LNCAP (cell line): ENCODE data around the gene OR7G1.

ENCODE experiments used
- TF ChIP-seq, protein P1 (sequence below): fragments of 450-650 bp; IDR thresholded peaks from 2 replicates; pipeline ENCODE4 v1.5.1; 2017; ENCODE audit warnings: mild to moderate bottlenecking

Gene OR7G1

DNA sequence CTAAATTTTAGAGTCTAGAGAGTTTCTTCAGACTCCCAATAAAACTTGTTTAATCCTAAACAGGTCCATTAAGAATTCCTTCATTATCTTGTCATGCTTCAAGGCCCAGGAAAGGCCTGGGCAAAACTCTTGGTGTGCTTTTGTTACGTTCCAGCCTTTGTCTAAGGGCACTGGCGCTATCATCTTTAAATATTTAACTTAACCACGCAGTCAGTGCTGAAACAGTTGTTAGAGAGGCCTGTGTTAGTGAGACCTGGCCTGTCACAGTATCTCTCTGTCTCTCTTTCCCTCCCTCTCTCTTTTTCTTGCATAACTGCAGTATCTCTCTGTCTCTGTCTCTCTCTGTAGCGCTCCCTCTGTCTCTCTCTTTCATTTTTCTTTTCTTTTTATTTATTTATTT is 36.9 kb downstream of the OR7G1 start:
- TF ChIP-seq, protein P1, sequence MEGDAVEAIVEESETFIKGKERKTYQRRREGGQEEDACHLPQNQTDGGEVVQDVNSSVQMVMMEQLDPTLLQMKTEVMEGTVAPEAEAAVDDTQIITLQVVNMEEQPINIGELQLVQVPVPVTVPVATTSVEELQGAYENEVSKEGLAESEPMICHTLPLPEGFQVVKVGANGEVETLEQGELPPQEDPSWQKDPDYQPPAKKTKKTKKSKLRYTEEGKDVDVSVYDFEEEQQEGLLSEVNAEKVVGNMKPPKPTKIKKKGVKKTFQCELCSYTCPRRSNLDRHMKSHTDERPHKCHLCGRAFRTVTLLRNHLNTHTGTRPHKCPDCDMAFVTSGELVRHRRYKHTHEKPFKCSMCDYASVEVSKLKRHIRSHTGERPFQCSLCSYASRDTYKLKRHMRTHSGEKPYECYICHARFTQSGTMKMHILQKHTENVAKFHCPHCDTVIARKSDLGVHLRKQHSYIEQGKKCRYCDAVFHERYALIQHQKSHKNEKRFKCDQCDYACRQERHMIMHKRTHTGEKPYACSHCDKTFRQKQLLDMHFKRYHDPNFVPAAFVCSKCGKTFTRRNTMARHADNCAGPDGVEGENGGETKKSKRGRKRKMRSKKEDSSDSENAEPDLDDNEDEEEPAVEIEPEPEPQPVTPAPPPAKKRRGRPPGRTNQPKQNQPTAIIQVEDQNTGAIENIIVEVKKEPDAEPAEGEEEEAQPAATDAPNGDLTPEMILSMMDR = no peak

- TF ChIP-seq, protein P1 = no peak
Measured at GRCh38 chr19:9076901-9077300, 38.7 kb downstream of the OR7G1 start.

DNA sequence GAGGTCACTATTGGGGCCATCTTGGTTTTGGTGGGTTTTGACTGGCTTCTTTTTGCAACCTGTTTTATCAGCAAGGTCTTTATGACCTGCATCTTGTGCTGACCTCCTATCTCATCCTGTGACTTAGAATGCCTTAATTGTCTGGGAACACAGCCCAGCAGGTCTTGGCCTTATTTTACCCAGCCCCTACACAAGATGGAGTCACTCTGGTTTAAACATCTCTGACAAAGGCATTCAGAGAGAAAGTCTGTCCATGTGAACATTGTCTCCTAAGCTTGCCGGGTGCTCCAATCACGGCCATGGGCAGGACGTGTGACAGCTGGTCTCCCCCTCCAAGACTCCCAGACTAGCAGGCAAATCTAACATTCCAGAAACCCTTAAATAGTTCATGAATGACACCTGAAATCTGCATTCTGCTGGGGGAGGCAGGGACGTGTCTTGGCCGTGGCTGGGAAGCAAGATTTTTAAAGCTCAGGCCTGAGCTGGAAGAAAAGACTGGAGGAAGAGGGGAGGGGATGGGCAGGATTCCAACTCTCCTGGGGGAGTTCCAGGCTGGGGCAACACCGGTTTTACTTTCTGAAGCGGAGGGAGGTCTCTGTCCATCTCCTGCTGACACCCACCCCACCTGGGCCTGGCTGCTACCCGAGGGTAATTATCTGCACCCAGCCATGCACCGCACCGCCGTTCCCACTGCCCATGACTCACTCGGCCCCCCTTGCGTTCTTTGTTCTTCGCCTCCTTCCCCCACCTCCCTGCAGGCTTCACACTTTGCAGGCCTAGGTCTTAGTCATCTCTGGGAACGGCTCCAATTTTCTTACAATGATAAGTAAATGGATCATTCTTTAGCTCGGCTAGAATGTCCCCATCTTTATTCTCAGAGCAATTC is 40.3 kb downstream of the OR7G1 start:
- TF ChIP-seq, protein P1 = no peak

DNA sequence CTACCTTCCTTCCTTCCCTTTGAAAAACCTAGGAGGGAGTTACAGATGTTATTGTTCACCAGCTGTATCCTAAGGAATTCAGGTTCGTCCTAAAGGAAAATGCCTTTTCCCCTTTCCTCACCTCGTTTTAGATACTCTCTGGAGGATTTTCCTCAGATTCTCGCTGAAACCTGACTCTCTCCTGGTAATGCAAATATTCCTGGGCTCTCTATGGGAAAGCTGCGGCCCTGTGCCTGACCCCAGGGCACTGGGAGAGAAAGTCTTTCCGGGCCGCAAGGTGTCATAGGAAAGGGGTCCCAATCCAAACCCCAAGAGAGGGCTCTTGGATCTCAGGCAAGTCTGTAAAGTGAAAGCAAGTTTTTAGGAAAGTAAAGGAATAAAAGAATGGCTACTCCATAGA is 41.8 kb downstream of the OR7G1 start:
- TF ChIP-seq, protein P1 = no peak

GRCh38 chr19:9070066-9070465 is 45.5 kb downstream of the OR7G1 start:
- TF ChIP-seq, protein P1 = no peak

GRCh38 chr19:9065457-9066014 is 50.0 kb downstream of the OR7G1 start:
- TF ChIP-seq, protein P1 = no peak
